Endothelial cell of umbilical vein (primary cell): Measurements from ENCODE around the gene CNTD1. TPM values are rescaled to one million over a fixed set of nuclear protein-coding genes. Genes with fewer than 3 reads are reported as not detected.

ENCODE experiments used
- BruUV-seq: library from RNA; stranded (reverse); fragments of 400-500 nt; replicated peaks from 2 replicates; lab custom pipeline; 2021; lab: Mats Ljungman, UMichigan
- CTCF ChIA-PET: fragments of 300-600, 350-600 bp; sonication (Branson Sonifier 250); formaldehyde crosslinking; loops from one replicate; lab custom pipeline; 2021; ENCODE audit warnings: antibody characterized with exemption, inconsistent platforms; lab: Charles Lee
- POLR2A ChIA-PET: fragments of 300-600, 350-600 bp; sonication (Branson Sonifier 250); formaldehyde crosslinking; loops from one replicate; lab custom pipeline; 2021; ENCODE audit warnings: antibody characterized with exemption, inconsistent platforms; lab: Charles Lee
- DNase-seq: peaks from one replicate; pipeline ENCODE4 v3.0.0-alpha.2; 2011; ENCODE audit warnings: low read depth, low spot score
- FAIRE-seq: peaks from 2 replicates; lab custom pipeline; 2011; peaks lifted over from hg19 to GRCh38; lab: Jason Lieb, UNC
- H2AFZ ChIP-seq: 2 replicates; pipeline ENCODE4 v1.6.0; 2012; ENCODE audit warnings: low read depth, low read length, control low read depth, inconsistent platforms
- H3K27ac ChIP-seq: 2 replicates; pipeline ENCODE4 v1.5.1; 2011; ENCODE audit warnings: low read depth, mild to moderate bottlenecking, control low read depth, low read length, moderate library complexity; ENCODE audit not compliant: insufficient read depth
- H3K27me3 ChIP-seq, 2 experiments: 2 replicates each; pipeline versions ENCODE4 v1.6.0 to v1.6.1; 2011; ENCODE audit warnings: low read length in 2 of 2, mixed read lengths in 1 of 2; ENCODE audit not compliant: control insufficient read depth in 2 of 2, insufficient read depth in 2 of 2
- H3K36me3 ChIP-seq, 2 experiments: 2 replicates in 1 of 2; 3 replicates in 1 of 2; pipeline ENCODE4 v1.5.1; 2011; ENCODE audit warnings: low read length in 2 of 2, mild to moderate bottlenecking in 1 of 2, moderate library complexity in 1 of 2; ENCODE audit not compliant: control insufficient read depth in 2 of 2, insufficient read depth in 2 of 2; ENCODE audit errors: extremely low read depth in 1 of 2
- H3K4me1 ChIP-seq: 3 replicates; pipeline ENCODE4 v1.5.1; 2011; ENCODE audit warnings: mild to moderate bottlenecking, low read length; ENCODE audit not compliant: control insufficient read depth, insufficient read depth; ENCODE audit errors: extremely low read depth
- H3K4me2 ChIP-seq: 2 replicates; pipeline ENCODE4 v1.6.1; 2011; ENCODE audit warnings: low read length, control low read depth, mixed read lengths; ENCODE audit not compliant: insufficient read depth
- H3K4me3 ChIP-seq, 3 experiments: fragments of 200-600 bp in 1 of 3; sonication (generic), shearing (Covaris generic) in 1 of 3; replicated peaks in 1 of 3; 2 replicates each; pipeline ENCODE4 v1.5.1; 2011 to 2016; ENCODE audit warnings: control low read depth in 3 of 3, low read length in 3 of 3, mild to moderate bottlenecking in 2 of 3, inconsistent platforms in 1 of 3, low read depth in 1 of 3, moderate library complexity in 1 of 3; ENCODE audit not compliant: insufficient read depth in 1 of 3
- H3K79me2 ChIP-seq: 2 replicates; pipeline ENCODE4 v1.6.0; 2012; ENCODE audit warnings: low read length, inconsistent platforms; ENCODE audit not compliant: control insufficient read depth, insufficient read depth
- H3K9ac ChIP-seq: replicated peaks from 2 replicates; pipeline ENCODE3; 2011; ENCODE audit warnings: low read length, control low read depth; ENCODE audit not compliant: insufficient read depth; ENCODE audit errors: extremely low read depth
- H3K9me1 ChIP-seq: replicated peaks from 3 replicates; pipeline ENCODE4 v1.6.0; 2011; ENCODE audit warnings: mild to moderate bottlenecking, low read length; ENCODE audit not compliant: control insufficient read depth, insufficient read depth; ENCODE audit errors: extremely low read depth
- H3K9me3 ChIP-seq: replicated peaks from 2 replicates; pipeline ENCODE4 v1.5.1; 2012; ENCODE audit warnings: low read length, inconsistent platforms; ENCODE audit not compliant: control insufficient read depth, insufficient read depth
- H4K20me1 ChIP-seq: replicated peaks from 2 replicates; pipeline ENCODE3; 2011; ENCODE audit warnings: mild to moderate bottlenecking, low read length; ENCODE audit not compliant: control insufficient read depth, insufficient read depth; ENCODE audit errors: extremely low read depth
- EZH2 ChIP-seq: IDR thresholded peaks from 2 replicates; pipeline ENCODE4 v1.6.1; 2012; ENCODE audit warnings: borderline replicate concordance, low read depth, mild to moderate bottlenecking, moderate library complexity, low read length, inconsistent platforms; ENCODE audit not compliant: severe bottlenecking
- FOS ChIP-seq: IDR thresholded peaks from 2 replicates; pipeline ENCODE4 v1.6.1; 2011; ENCODE audit warnings: mild to moderate bottlenecking, low read length, moderate library complexity, borderline replicate concordance; ENCODE audit not compliant: insufficient read depth
- GATA2 ChIP-seq: IDR thresholded peaks from 2 replicates; pipeline ENCODE4 v1.7.0; 2011; ENCODE audit warnings: low read depth, mild to moderate bottlenecking, moderate library complexity, mixed read lengths, low read length; ENCODE audit not compliant: insufficient read length, insufficient read depth
- JUN ChIP-seq: IDR thresholded peaks from 2 replicates; pipeline ENCODE4 v1.6.1; 2011; ENCODE audit warnings: borderline replicate concordance, low read depth; ENCODE audit not compliant: insufficient read length, insufficient read depth
- MYC ChIP-seq: IDR thresholded peaks from one replicate; pipeline ENCODE4 v1.6.1; 2011; ENCODE audit warnings: mild to moderate bottlenecking, low read depth, low read length
- POLR2A ChIP-seq: IDR thresholded peaks from 2 replicates; pipeline ENCODE4 v1.6.1; 2012; ENCODE audit warnings: low read depth, mild to moderate bottlenecking, control low read depth, low read length
- POLR2AphosphoS5 ChIP-seq: IDR thresholded peaks from 2 replicates; pipeline ENCODE4 v1.6.1; 2012; ENCODE audit warnings: low read depth, mild to moderate bottlenecking, control low read depth, low read length, moderate library complexity; ENCODE audit not compliant: insufficient read depth
- dilution Hi-C: fragments of 300-500 bp; cut with MboI; formaldehyde crosslinking; loops from one replicate; pipeline ENCODE4 v1.15.0; 2019; ENCODE audit warnings: low sequenced_read_pairs; ENCODE audit not compliant: extremely low pct_ligation_motif_present
- intact Hi-C: fragments of 100-400 bp; cut with micrococcal nuclease; formaldehyde crosslinking; loops from one replicate; pipeline ENCODE4 v1.10.0; 2022
- polyA plus RNA-seq, 4 experiments: library from polyadenylated mRNA; depleted of rRNA in 3 of 4; stranded (reverse) in 3 of 4; unstranded in 1 of 4; fragments of >200 nt; gene quantifications; 2 replicates each; pipeline versions ENCODE4 v1.2.1 to v1.2.3, GENCODE V29; 2011 to 2012; ENCODE audit warnings: missing spikeins in 1 of 4
- total RNA-seq: library from RNA; stranded (reverse); gene quantifications from 2 replicates; pipeline ENCODE4 v1.2.3, GENCODE V29; 2021
- TF ChIP-seq, protein P1 (sequence below), 2 donors: IDR thresholded peaks; 1 replicate in 1 of 2; 2 replicates in 1 of 2; pipeline ENCODE4 v1.5.1; 2011; ENCODE audit warnings: low read length in 2 of 2, mild to moderate bottlenecking in 2 of 2, moderate library complexity in 2 of 2, control low read depth in 1 of 2, inconsistent platforms in 1 of 2, low read depth in 1 of 2; ENCODE audit not compliant: insufficient read depth in 1 of 2; ENCODE audit errors: extremely low read depth in 1 of 2
- TF ChIP-seq, protein P2 (sequence below): IDR thresholded peaks from 2 replicates; pipeline ENCODE4 v1.6.1; 2011; ENCODE audit not compliant: insufficient read depth, insufficient read length

CNTD1 gene
- total and polyA plus RNA-seq, 2 donors (not counting 3 experiments of a cell fraction or from before 2014, with no cell fraction given), result not detected

DNA sequence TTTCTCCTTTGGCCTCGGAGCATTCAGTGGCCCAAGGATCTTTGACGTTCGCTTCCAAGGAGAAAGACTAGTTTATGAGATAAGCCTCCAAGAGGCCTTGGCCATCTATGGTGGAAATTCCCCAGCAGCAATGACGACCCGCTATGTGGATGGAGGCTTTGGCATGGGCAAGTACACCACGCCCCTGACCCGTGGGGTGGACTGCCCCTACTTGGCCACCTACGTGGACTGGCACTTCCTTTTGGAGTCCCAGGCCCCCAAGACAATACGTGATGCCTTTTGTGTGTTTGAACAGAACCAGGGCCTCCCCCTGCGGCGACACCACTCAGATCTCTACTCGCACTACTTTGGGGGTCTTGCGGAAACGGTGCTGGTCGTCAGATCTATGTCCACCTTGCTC, 53.7 kb downstream of the CNTD1 start:
- H3K4me1 ChIP-seq, result no peaks in the 10 kb centered on the region
- no peak overlapping the region for H2AFZ ChIP-seq
- no peak overlapping the region for H3K9ac ChIP-seq
- H4K20me1 ChIP-seq, result no peaks in the 10 kb centered on the region
- FAIRE-seq (no peak), DNase-seq (no peak)
- no peaks in the 10 kb centered on the region for H3K36me3 ChIP-seq
- dilution Hi-C loops, result no loop called here
- H3K79me2 ChIP-seq, result no peaks in the 10 kb centered on the region
- H3K27ac ChIP-seq, result no peak overlapping the region
- H3K27me3 ChIP-seq, result peaks cover 0 to 3% of the 10 kb centered on the region in 2 experiments
- intact Hi-C loops, result no loop called here
- ChIA-PET CTCF (no interaction called here), POLR2A (no interaction called here)
- no TSS peak for BruUV-seq
- H3K4me3 ChIP-seq, result no peak overlapping the region
- H3K9me3 ChIP-seq, result no peaks in the 10 kb centered on the region
- TF ChIP-seq POLR2A, result no peak
- no peak for TF ChIP-seq MYC
- no peak for TF ChIP-seq GATA2
- TF ChIP-seq, protein P1, sequence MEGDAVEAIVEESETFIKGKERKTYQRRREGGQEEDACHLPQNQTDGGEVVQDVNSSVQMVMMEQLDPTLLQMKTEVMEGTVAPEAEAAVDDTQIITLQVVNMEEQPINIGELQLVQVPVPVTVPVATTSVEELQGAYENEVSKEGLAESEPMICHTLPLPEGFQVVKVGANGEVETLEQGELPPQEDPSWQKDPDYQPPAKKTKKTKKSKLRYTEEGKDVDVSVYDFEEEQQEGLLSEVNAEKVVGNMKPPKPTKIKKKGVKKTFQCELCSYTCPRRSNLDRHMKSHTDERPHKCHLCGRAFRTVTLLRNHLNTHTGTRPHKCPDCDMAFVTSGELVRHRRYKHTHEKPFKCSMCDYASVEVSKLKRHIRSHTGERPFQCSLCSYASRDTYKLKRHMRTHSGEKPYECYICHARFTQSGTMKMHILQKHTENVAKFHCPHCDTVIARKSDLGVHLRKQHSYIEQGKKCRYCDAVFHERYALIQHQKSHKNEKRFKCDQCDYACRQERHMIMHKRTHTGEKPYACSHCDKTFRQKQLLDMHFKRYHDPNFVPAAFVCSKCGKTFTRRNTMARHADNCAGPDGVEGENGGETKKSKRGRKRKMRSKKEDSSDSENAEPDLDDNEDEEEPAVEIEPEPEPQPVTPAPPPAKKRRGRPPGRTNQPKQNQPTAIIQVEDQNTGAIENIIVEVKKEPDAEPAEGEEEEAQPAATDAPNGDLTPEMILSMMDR (IDR thresholded peaks at IDR 0.05; ENCODE audit: extremely low read depth in 1 of 2, insufficient read depth in 1 of 2, low read depth in 1 of 2, low read length in 2 of 2), result no peak
- no peak for TF ChIP-seq FOS
- no peak for TF ChIP-seq POLR2AphosphoS5
- TF ChIP-seq JUN, result no peak
- TF ChIP-seq, protein P2, sequence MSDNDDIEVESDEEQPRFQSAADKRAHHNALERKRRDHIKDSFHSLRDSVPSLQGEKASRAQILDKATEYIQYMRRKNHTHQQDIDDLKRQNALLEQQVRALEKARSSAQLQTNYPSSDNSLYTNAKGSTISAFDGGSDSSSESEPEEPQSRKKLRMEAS, result no peak
- TF ChIP-seq EZH2, result no peak
- no peaks in the 10 kb centered on the region for H3K9me1 ChIP-seq
- H3K4me2 ChIP-seq, result no peak overlapping the region
